ENCODE data around the gene HPSE2.

DNA sequence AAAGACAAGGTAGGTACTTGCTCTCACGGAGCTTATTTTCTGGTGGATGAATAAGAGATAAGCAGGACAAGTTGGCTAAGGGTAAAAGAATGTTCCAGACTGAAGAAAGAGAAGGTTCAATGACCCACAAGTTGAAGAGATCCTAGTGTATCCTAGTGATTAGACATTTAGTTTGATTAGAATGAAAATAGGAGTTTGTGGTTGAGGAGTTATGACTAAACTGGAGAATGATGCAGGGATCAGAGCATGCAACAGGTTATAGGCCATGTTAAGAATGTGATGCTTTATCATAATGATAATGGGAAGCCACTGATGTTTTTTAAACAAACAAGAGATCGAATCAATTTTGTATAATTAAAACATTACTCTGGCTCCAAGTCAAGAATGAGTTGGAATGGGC is 357.2 kb downstream of the HPSE2 start:
- TF ChIP-seq, protein P1, sequence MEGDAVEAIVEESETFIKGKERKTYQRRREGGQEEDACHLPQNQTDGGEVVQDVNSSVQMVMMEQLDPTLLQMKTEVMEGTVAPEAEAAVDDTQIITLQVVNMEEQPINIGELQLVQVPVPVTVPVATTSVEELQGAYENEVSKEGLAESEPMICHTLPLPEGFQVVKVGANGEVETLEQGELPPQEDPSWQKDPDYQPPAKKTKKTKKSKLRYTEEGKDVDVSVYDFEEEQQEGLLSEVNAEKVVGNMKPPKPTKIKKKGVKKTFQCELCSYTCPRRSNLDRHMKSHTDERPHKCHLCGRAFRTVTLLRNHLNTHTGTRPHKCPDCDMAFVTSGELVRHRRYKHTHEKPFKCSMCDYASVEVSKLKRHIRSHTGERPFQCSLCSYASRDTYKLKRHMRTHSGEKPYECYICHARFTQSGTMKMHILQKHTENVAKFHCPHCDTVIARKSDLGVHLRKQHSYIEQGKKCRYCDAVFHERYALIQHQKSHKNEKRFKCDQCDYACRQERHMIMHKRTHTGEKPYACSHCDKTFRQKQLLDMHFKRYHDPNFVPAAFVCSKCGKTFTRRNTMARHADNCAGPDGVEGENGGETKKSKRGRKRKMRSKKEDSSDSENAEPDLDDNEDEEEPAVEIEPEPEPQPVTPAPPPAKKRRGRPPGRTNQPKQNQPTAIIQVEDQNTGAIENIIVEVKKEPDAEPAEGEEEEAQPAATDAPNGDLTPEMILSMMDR (IDR thresholded peaks at IDR 0.05; ENCODE audit: insufficient read depth, low read length, poor library complexity, severe bottlenecking) = no peak
- no peak for TF ChIP-seq EZH2phosphoT487 (conservative IDR thresholded peaks at IDR 0.05; ENCODE audit: low read length)
